GM21723 (cell line): Measurements from ENCODE around the gene OSBP2.

Source experiments
- ATAC-seq: cut with Tn5 transposase; IDR thresholded peaks from one replicate; pipeline ENCODE4 v1.9.1; 2021; ENCODE audit warnings: mild to moderate bottlenecking, moderate library complexity; ENCODE audit not compliant: unreplicated experiment

OSBP2 gene

GRCh38 chr22:30923168-30923900 lies 228.7 kb downstream of the OSBP2 start:
- ATAC-seq = no peak

- ATAC-seq = no peak
Observed at GRCh38 chr22:30925667-30926066, 231.0 kb downstream of the OSBP2 start.

- no peak for ATAC-seq
Observed at GRCh38 chr22:30926706-30927105, 232.0 kb downstream of the OSBP2 start.

GRCh38 chr22:30927806-30928205 lies 233.1 kb downstream of the OSBP2 start:
- ATAC-seq = no peak

GRCh38 chr22:30928401-30928800 lies 233.7 kb downstream of the OSBP2 start:
- ATAC-seq = no peak

- ATAC-seq = no peak
Observed at GRCh38 chr22:30930228-30930627, 235.6 kb downstream of the OSBP2 start.

- ATAC-seq = no peak
Observed at GRCh38 chr22:30931541-30932300, 237.0 kb downstream of the OSBP2 start.

- ATAC-seq = no peak
Observed at GRCh38 chr22:30932661-30933060, 238.0 kb downstream of the OSBP2 start.

- no peak for ATAC-seq
Observed at GRCh38 chr22:30933457-30933856, 238.8 kb downstream of the OSBP2 start.

GRCh38 chr22:30934053-30934452 lies 239.4 kb downstream of the OSBP2 start:
- no peak for ATAC-seq

- ATAC-seq = no peak
Observed at GRCh38 chr22:30940685-30941362, 246.2 kb downstream of the OSBP2 start.

GRCh38 chr22:30941363-30941740 lies 246.7 kb downstream of the OSBP2 start:
- no peak for ATAC-seq

- ATAC-seq = no peak
Observed at GRCh38 chr22:30943368-30943767, 248.7 kb downstream of the OSBP2 start.

GRCh38 chr22:30944986-30945385 lies 250.3 kb downstream of the OSBP2 start:
- no peak for ATAC-seq

- no peak for ATAC-seq
Observed at GRCh38 chr22:30945653-30946052, 251.0 kb downstream of the OSBP2 start.

- no peak for ATAC-seq
Observed at GRCh38 chr22:30946354-30946753, 251.7 kb downstream of the OSBP2 start.

- ATAC-seq = no peak
Observed at GRCh38 chr22:30947173-30947815, 252.6 kb downstream of the OSBP2 start.

GRCh38 chr22:30947816-30948454 lies 253.3 kb downstream of the OSBP2 start:
- ATAC-seq = no peak

GRCh38 chr22:30948930-30949342 lies 254.3 kb downstream of the OSBP2 start:
- no peak for ATAC-seq

- no peak for ATAC-seq
Observed at GRCh38 chr22:30949934-30950660, 255.4 kb downstream of the OSBP2 start.
